Mesothelial cell of epicardium (in vitro differentiated cells): ENCODE data around the gene RABL6. TPM values are rescaled to one million over a fixed set of nuclear protein-coding genes. Genes with fewer than 3 reads are reported as not detected.
"Not testable (repeated sequence)": the region's sequence is repeated elsewhere in the genome, so short reads cannot be mapped to it uniquely, and the experiment has no call there.

ENCODE experiments used
- DNase-seq, 2 experiments: peaks; one replicate each; pipeline ENCODE4 v3.0.0; 2021; ENCODE audit warnings: low spot score in 2 of 2; ENCODE audit not compliant: unreplicated experiment in 2 of 2
- H3K27ac Mint-ChIP-seq: 2 replicates; pipeline ENCODE4 v1.8.0; 2021; ENCODE audit warnings: mixed read lengths
- H3K27me3 Mint-ChIP-seq: 2 replicates; pipeline ENCODE4 v1.8.0; 2021; ENCODE audit warnings: low read depth, mixed read lengths
- H3K36me3 Mint-ChIP-seq: 2 replicates; pipeline ENCODE4 v1.8.0; 2021; ENCODE audit warnings: mixed read lengths
- H3K4me1 Mint-ChIP-seq: 2 replicates; pipeline ENCODE4 v1.8.0; 2021; ENCODE audit warnings: mixed read lengths
- H3K4me3 Mint-ChIP-seq: 2 replicates; pipeline ENCODE4 v1.8.0; 2021; ENCODE audit warnings: mild to moderate bottlenecking, moderate library complexity, mixed read lengths
- H3K9me3 Mint-ChIP-seq: 2 replicates; pipeline ENCODE4 v1.8.0; 2021; ENCODE audit warnings: mixed read lengths
- total RNA-seq: library from RNA; stranded (reverse); gene quantifications from 3 replicates; pipeline ENCODE4 v1.2.1, GENCODE V29; 2021
- TF ChIP-seq, protein P1 (sequence below): fragments of 200-600 bp; sonication (generic); IDR thresholded peaks from one replicate; pipeline ENCODE4 v1.5.0; 2021; ENCODE audit warnings: antibody characterized with exemption; ENCODE audit not compliant: unreplicated experiment

The RABL6 gene
- total RNA-seq, 1 donor from 2014 or later, result 124 TPM

DNA sequence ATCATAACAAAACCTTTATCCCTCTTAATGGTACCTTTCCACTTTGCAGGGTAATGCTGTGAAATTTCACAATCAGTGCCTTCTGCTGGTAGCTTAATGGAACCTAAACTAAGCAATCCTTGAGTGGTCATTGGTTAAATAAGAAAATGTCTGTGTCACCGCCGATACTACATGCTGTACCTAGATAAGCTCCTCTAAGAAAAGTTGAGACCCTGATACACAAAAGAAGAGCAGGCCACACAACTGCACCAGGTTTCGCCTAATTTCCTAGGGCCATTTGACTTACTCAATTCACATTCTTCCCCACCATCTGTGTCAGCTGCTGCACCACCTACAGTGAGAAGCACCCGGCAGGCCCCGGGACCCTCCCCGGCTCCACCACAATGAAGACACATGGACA, 67.4 kb downstream of the RABL6 start:
- TF ChIP-seq, protein P1, sequence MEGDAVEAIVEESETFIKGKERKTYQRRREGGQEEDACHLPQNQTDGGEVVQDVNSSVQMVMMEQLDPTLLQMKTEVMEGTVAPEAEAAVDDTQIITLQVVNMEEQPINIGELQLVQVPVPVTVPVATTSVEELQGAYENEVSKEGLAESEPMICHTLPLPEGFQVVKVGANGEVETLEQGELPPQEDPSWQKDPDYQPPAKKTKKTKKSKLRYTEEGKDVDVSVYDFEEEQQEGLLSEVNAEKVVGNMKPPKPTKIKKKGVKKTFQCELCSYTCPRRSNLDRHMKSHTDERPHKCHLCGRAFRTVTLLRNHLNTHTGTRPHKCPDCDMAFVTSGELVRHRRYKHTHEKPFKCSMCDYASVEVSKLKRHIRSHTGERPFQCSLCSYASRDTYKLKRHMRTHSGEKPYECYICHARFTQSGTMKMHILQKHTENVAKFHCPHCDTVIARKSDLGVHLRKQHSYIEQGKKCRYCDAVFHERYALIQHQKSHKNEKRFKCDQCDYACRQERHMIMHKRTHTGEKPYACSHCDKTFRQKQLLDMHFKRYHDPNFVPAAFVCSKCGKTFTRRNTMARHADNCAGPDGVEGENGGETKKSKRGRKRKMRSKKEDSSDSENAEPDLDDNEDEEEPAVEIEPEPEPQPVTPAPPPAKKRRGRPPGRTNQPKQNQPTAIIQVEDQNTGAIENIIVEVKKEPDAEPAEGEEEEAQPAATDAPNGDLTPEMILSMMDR, result no peak
- no peak for DNase-seq
- H3K9me3 Mint-ChIP-seq, result peaks cover 4% of the 10 kb centered on the region
- H3K36me3 Mint-ChIP-seq, result no peaks in the 10 kb centered on the region
- H3K4me3 Mint-ChIP-seq, result no peak overlapping the region
- no peaks in the 10 kb centered on the region for H3K4me1 Mint-ChIP-seq
- H3K27ac Mint-ChIP-seq, result no peak overlapping the region
- H3K27me3 Mint-ChIP-seq, result peaks cover 12% of the 10 kb centered on the region

DNA sequence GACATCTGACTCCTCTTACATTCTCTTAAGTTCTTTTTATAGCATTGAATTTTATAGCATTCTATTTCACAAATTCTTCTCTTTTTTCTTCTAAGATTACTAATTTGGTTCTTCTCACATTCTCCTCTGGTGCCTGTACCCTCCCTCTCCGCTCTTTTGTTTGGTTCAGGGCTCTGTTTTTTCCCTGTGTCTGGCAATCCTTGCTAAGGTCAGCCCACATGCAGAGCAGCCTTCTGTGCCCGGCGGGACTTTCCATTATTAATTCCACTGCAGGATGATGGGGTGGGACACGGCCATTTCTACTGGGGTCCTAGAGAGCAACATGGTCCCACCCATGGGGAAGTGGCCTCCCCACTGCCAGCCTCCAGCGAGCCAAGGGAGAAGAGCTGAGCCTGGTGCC, 68.7 kb downstream of the RABL6 start:
- H3K36me3 Mint-ChIP-seq, result no peaks in the 10 kb centered on the region
- no peak overlapping the region for H3K4me3 Mint-ChIP-seq
- H3K9me3 Mint-ChIP-seq, result peaks cover 3% of the 10 kb centered on the region
- DNase-seq, result no peak
- H3K4me1 Mint-ChIP-seq, result no peaks in the 10 kb centered on the region
- TF ChIP-seq, protein P1, result no peak
- no peak overlapping the region for H3K27ac Mint-ChIP-seq
- peaks cover 12% of the 10 kb centered on the region for H3K27me3 Mint-ChIP-seq

DNA sequence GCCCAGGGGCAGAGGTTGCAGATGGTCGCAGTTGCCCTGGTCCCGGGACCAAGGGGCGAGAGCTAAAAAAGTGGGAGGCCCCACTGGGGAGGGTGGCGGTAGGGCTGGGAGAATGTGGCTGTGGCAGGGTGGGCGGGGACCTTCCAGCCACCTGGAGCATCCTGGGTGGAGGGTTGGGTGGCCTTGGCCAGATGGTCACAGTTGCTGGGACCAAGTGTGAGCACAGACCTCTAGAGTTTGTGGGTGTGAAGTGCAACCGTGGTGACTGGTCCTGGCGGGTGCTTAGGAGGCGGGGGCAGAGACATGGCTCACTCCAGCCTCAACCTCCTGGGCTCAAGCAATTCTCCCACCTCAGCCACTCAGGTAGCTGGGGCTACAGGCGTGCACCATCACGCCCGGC, 72.9 kb downstream of the RABL6 start:
- no peak overlapping the region for H3K4me3 Mint-ChIP-seq
- TF ChIP-seq, protein P1, result no peak
- peaks cover 12% of the 10 kb centered on the region for H3K27me3 Mint-ChIP-seq
- no peak overlapping the region for H3K27ac Mint-ChIP-seq
- H3K9me3 Mint-ChIP-seq, result no peaks in the 10 kb centered on the region
- no peaks in the 10 kb centered on the region for H3K36me3 Mint-ChIP-seq
- H3K4me1 Mint-ChIP-seq, result no peaks in the 10 kb centered on the region
- DNase-seq, result no peak

DNA sequence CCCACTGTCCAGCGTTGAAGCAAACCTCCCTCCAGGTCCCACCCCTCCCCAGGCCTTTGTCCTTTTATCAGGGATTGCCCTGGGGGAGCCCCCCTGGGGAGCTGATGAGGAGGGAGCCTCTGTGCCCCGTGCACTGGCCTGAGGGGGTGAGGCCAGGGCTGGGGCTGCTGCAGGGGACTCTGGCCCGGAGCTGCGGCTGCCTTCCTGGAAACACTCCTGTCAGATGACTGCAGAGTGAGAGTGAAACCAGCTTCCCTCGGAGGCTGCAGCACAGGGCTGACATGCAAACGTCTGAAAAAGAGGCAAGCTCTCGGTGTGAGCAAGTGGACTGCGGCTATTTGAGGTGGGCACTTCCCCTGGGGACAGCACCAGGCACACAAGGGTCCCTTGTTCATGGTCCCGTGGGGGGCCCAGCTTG, 74.0 kb downstream of the RABL6 start:
- DNase-seq, result no peak
- Mint-ChIP-seq H3K27me3 (peaks cover 6% of the 10 kb centered on the region), H3K9me3 (no peaks in the 10 kb centered on the region), H3K36me3 (no peaks in the 10 kb centered on the region), H3K4me3 (no peak overlapping the region), H3K4me1 (no peaks in the 10 kb centered on the region), H3K27ac (no peak overlapping the region)
- TF ChIP-seq, protein P1, result no peak

DNA sequence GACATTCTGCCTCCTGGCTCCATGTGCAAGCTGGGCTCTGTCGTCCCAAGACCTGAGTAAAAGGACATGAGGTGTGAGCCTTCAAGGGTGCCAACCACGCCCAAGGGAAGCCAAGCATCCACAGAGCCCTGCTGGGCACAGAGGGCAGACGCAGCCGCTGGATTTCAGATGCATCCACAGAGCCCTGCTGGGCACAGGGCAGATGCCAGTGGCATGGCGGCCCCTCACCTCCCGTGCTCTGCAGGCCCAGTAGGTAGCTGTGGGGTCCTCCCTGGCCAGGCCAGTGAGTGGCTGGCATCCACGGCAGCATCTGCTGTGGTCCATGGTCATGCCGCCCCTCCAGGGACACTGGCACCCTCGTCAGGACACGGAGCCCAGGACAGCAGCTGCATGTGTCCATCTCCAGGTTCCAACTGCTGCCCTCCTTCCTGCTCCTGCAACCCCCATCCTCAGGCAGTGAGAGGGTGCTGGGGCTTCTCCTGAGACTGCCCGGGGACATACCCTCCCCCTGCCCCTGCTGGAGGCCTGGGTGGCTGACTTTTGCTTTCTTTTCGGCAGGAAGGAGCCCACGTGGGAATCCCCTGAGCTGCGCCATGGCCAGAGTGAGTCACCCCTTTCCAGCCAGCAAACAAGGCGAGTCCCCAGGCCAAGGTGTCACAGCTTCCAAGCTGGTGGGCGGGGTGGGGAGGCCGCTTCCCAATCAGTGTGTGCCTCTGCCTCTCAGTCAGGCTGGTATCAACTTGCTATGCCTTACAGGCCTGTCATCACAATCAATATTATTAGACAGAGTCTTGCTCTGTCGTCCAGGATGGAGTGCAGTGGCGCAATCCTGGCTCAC, 74.6 kb downstream of the RABL6 start:
- no peak for DNase-seq
- Mint-ChIP-seq H3K36me3 (no peaks in the 10 kb centered on the region), H3K4me1 (peaks cover 5% of the 10 kb centered on the region), H3K27ac (no peak overlapping the region), H3K27me3 (peaks cover 4% of the 10 kb centered on the region), H3K9me3 (no peaks in the 10 kb centered on the region), H3K4me3 (no peak overlapping the region)
- TF ChIP-seq, protein P1, result no peak

DNA sequence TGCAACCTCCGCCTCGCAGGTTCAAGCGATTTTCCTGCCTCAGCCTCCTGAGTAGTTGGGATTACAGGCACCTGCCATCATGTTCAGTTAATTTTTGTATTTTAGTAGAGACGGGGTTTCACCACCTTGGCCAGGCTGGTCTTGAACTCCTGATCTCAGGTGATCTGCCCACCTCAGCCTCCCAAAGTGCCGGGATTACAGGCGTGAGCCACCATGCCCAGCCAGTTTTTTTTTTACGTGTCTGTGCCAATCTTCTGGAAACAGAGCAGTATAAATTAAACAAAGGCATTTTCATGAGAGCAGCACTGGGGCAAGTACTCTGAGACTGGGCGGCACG, 75.2 kb downstream of the RABL6 start:
- H3K4me1 Mint-ChIP-seq, H3K9me3 Mint-ChIP-seq, DNase-seq, H3K36me3 Mint-ChIP-seq, H3K27ac Mint-ChIP-seq, H3K27me3 Mint-ChIP-seq, H3K4me3 Mint-ChIP-seq: not testable (repeated sequence)

DNA sequence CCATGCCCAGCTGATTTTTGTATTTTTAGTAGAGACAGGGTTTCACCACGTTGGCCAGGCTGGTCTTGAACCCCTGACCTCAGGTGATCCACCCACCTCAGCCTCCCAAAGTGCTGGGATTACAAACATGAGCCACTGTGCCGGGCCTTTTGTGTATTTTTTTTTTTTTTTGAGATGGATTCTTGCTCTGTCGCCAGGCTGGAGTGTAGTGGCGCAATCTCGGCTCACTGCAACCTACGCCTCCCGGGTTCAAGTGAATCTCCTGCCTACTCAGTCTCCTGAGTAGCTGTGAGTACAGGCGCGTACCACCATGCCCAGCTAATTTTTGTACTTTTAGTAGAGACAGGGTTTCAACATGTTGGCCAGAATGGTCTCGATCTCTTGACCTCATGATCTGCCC, 75.9 kb downstream of the RABL6 start:
- DNase-seq, H3K4me1 Mint-ChIP-seq, H3K27me3 Mint-ChIP-seq, H3K36me3 Mint-ChIP-seq, H3K27ac Mint-ChIP-seq, H3K9me3 Mint-ChIP-seq, H3K4me3 Mint-ChIP-seq: not testable (repeated sequence)
